ENCODE measurements around the gene WASHC3.
A peak's percentile ranks its signal among the peaks of the same experiment; 100 is the strongest.

The WASHC3 gene

DNA sequence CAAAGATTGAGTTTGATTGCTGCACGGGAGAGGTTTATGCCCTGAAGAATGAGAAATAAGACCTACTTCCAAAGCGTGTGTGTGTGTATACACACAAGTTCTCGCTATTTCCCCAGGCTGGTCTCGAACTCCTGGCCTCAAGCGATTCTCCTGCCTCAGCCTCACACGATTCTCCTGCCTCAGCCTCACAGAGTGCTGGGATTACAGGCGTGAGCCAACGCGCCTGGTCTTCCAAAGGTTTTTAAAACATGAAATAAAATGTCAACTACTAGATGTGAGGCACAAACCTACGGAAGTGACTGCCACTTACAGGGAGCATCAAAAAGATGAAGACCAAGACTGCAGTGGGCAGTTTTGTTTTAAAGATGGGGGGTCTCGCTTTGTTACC is 622 bp upstream of the WASHC3 start:
- Mint-ChIP-seq H3K36me3 (ENCODE audit: low read depth) (peaks cover 35% of the 10 kb centered on the region), H3K27ac (peak overlapping the region; percentile 98)

DNA sequence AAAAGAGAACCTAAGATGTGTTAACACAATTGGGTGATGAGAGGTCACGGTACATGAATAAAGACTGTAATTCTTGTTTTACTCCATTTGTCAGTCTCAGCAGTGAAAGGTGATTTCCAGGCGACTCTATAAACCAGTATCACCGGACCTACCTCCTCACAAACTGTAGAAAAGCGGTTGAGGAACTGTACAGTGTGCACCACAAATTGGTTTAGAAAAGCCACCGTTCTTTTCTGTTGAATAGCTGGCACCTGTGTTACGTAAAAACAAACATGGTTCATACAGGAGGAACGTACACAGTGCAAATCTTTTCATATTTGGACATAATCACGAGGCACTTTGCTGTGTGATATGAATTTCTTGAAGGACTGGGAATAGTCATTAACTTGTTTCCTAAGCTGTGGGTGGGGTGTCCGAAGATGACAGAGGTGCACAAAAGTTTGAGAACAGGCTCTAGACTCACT is 663 bp downstream of the WASHC3 start:
- Mint-ChIP-seq H3K27me3 (peaks cover 4% of the 10 kb centered on the region), H3K4me1 (ENCODE audit: low read depth) (peaks cover 43% of the 10 kb centered on the region), H3K4me3 (peak overlapping the region; percentile 94), H3K36me3 (ENCODE audit: low read depth) (peaks cover 48% of the 10 kb centered on the region), H3K27ac (peak overlapping the region; percentile 98), H3K9me3 (no peaks in the 10 kb centered on the region)
- no peak for DNase-seq

More for the DNA sequence above, 622 bp upstream of the WASHC3 start:
- peaks cover 34% of the 10 kb centered on the region for H3K4me1 Mint-ChIP-seq (ENCODE audit: low read depth)
- H3K4me3 Mint-ChIP-seq = peak overlapping the region; percentile 94
- peaks cover 4% of the 10 kb centered on the region for H3K27me3 Mint-ChIP-seq
- H3K9me3 Mint-ChIP-seq = no peaks in the 10 kb centered on the region
- no peak for DNase-seq

DNA sequence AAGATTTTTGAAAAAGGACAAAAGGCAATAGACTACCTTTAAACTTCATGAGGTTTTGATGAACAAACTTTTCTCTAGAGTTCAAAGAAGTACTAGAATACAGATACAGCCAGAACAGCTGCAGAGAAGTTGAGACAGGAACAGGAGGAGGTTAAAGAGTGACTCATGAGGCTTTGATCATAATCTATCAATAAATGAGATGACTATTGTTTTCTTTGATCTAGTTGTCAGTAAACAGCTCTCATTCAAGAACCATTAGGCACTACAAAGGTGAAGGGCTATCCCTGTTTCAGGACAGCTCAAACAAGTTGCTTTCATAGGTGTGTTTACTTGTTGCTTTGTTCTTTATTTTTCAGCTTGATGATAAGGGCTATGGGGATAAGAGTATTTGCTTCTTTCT is 2.4 kb downstream of the WASHC3 start:
- Mint-ChIP-seq H3K9me3 (no peaks in the 10 kb centered on the region), H3K36me3 (ENCODE audit: low read depth) (peaks cover 62% of the 10 kb centered on the region), H3K27ac (peak overlapping the region; percentile 69), H3K4me3 (peak overlapping the region; percentile 25), H3K27me3 (peaks cover 4% of the 10 kb centered on the region), H3K4me1 (ENCODE audit: low read depth) (peaks cover 52% of the 10 kb centered on the region)
- DNase-seq = no peak

DNA sequence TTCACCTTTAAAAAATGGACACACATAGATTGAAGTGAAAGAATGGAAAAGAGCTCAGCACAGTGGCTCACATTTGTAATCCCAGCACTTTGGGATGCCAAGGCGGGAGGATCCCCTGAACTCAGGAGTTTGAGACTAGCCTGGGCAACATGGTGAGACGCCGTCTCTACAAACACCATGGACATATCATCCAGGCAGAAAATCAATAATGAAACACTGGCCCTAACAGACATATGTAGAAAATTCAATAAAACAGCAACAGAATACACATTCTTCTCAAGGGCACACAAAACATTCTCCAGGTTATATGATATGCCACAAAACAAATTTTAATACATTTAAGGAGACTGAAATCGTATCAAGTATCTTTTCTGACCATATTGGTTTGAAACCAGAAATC is 7.4 kb downstream of the WASHC3 start:
- Mint-ChIP-seq H3K4me3 (no peak overlapping the region), H3K27me3 (no peaks in the 10 kb centered on the region), H3K9me3 (no peaks in the 10 kb centered on the region), H3K36me3 (ENCODE audit: low read depth) (peaks cover 84% of the 10 kb centered on the region), H3K4me1 (ENCODE audit: low read depth) (peaks cover 49% of the 10 kb centered on the region), H3K27ac (no peak overlapping the region)
- no peak for DNase-seq

DNA sequence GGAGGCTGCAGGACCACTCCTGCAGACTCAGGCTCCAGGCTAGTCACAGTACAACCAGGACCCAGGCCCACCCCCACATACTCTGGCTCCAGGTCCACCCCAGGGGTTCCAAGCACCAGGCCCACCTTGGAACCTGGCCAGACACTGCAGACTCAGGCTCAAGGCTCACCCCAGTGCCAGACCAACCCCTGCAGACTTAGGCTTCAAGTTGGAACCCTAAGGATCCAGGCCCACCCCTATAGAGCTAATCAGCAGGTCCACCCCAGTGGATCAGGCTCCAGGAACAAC is 8.8 kb downstream of the WASHC3 start:
- peaks cover 83% of the 10 kb centered on the region for H3K36me3 Mint-ChIP-seq (ENCODE audit: low read depth)
- H3K4me3 Mint-ChIP-seq = no peak overlapping the region
- no peak for DNase-seq
- no peaks in the 10 kb centered on the region for H3K27me3 Mint-ChIP-seq
- no peaks in the 10 kb centered on the region for H3K9me3 Mint-ChIP-seq
- peaks cover 40% of the 10 kb centered on the region for H3K4me1 Mint-ChIP-seq (ENCODE audit: low read depth)
- H3K27ac Mint-ChIP-seq = no peak overlapping the region

DNA sequence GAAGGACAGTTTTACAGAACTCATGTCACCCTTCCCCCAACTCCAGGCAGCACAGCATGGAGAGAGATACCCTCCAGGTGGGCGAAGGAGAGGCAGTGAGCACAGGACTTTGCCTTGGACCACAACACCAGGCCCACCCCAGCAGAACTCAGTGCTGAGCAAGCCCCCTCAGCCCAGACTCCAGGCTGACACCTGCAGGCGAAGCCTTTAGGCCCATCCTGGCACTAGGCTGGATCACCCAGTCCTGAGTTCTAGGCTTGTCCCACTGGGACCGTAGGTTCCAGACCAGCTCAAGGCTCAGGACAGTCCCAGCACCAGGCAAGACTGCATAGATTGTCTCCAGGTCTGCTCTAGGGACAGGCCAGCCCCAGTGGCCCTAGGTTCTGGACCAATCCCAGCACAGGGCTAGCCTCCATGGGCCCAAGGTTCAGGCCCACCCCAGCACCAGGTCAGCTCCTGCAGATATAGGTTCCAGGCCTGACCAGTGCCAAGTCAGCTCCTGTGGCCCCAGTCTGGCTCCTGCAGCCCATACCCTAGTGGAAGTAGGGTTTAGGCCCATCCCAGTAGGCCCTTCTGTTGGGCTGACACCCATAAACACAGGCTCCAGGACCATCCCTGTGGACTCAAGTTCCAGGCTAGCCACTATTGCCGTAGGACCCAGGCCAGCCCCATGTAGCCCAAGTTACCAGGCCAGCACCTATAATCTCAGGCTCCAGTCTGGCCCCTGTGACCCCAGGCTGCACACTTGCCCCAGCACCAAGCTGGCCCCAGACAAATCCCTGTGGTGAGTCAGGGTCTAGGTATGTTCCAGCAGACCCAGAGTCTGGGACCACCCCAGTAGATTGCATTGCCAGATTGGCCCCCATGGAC is 9.4 kb downstream of the WASHC3 start:
- no peak overlapping the region for H3K4me3 Mint-ChIP-seq
- no peak overlapping the region for H3K27ac Mint-ChIP-seq
- no peaks in the 10 kb centered on the region for H3K9me3 Mint-ChIP-seq
- no peaks in the 10 kb centered on the region for H3K27me3 Mint-ChIP-seq
- no peak for DNase-seq
- H3K4me1 Mint-ChIP-seq (ENCODE audit: low read depth) = peaks cover 35% of the 10 kb centered on the region
- peaks cover 81% of the 10 kb centered on the region for H3K36me3 Mint-ChIP-seq (ENCODE audit: low read depth)

DNA sequence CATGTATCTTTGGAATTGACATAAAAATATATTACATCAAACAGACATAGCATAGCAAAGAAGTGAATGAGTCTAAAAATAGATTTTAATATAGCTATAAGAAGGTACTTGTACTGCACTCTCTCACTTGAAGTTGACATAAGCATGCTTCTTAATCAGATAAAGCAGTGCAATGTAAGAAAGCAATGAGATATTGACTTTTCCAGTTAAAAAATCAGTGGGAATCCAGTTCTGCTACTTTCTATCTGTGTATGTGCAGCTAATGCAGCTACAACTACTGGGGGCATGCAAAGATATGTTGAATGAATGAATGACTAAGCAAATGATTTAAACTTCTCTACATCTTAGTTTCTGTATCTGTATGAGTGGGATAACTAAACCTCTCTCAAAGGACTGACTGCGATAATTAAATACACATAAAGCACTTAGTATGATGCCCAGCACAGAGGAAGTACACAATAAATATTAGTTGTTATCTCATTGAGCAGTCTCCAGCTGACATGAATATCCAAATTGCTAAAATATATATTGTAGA is 10.3 kb downstream of the WASHC3 start:
- H3K9me3 Mint-ChIP-seq = no peaks in the 10 kb centered on the region
- H3K4me3 Mint-ChIP-seq = no peak overlapping the region
- peak overlapping the region; percentile 4 for H3K27ac Mint-ChIP-seq
- peaks cover 75% of the 10 kb centered on the region for H3K36me3 Mint-ChIP-seq (ENCODE audit: low read depth)
- no peak for DNase-seq
- peaks cover 27% of the 10 kb centered on the region for H3K4me1 Mint-ChIP-seq (ENCODE audit: low read depth)
- H3K27me3 Mint-ChIP-seq = no peaks in the 10 kb centered on the region

DNA sequence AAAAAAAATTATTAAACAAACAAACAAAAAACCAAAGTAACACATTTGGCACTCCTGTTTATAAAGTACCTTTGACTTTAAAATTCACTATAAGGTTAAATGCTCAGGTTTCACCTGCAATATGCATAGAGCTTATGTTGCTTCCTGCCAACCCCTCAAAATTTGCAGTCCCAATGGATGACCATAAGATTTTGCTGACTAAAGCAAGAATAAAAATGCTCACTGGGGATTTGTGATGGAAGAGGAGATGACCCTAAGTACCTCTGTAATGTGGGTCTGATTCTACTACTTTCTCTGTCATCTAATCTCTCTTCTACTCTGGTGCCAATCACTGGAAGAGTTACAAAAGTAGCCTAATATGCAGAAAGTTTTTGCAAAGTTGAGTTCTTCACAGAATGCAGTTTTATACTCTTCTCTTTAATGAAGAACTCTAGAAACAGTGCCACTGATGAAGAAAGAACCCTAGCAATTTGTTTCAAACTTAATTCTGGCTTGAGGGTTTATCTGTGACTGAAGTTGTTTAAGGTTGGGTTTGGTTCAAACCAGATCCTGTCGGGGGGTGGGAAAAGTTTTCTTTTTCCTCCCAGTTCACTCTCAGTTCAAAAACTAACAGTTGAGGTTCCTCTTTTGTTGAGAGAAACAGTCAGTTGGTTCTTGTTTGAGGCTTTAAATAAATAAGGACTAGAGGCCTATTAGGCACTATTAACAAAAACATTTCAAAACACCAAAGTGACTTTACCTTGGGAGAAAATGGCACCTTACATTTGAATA is 10.9 kb downstream of the WASHC3 start:
- Mint-ChIP-seq H3K9me3 (no peaks in the 10 kb centered on the region), H3K27me3 (no peaks in the 10 kb centered on the region), H3K27ac (no peak overlapping the region), H3K4me1 (ENCODE audit: low read depth) (peaks cover 24% of the 10 kb centered on the region), H3K4me3 (no peak overlapping the region), H3K36me3 (ENCODE audit: low read depth) (peaks cover 75% of the 10 kb centered on the region)
- DNase-seq = no peak

DNA sequence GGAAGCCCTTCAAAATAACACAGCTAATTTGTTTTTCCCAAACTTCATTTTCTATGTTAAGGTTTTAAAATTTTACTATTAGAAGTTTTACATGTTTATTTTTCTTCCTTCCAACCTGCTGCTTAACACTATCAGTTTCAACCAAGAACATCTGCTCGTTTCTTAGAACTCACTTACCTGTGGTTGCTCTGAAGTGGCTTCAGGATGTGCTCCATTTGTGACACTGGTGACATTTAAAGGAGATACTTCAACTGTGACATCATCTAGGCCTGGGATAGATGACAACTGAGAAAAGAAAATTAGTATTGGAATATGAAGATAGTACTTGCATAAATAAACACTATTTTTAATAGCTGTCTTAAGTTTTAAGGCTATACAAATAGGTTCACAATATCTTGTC is 17.9 kb downstream of the WASHC3 start:
- no peak overlapping the region for H3K4me3 Mint-ChIP-seq
- H3K27ac Mint-ChIP-seq = peak overlapping the region; percentile 31
- DNase-seq = no peak
- H3K9me3 Mint-ChIP-seq = no peaks in the 10 kb centered on the region
- H3K36me3 Mint-ChIP-seq (ENCODE audit: low read depth) = peaks cover 52% of the 10 kb centered on the region
- no peaks in the 10 kb centered on the region for H3K27me3 Mint-ChIP-seq
- H3K4me1 Mint-ChIP-seq (ENCODE audit: low read depth) = peaks cover 16% of the 10 kb centered on the region

DNA sequence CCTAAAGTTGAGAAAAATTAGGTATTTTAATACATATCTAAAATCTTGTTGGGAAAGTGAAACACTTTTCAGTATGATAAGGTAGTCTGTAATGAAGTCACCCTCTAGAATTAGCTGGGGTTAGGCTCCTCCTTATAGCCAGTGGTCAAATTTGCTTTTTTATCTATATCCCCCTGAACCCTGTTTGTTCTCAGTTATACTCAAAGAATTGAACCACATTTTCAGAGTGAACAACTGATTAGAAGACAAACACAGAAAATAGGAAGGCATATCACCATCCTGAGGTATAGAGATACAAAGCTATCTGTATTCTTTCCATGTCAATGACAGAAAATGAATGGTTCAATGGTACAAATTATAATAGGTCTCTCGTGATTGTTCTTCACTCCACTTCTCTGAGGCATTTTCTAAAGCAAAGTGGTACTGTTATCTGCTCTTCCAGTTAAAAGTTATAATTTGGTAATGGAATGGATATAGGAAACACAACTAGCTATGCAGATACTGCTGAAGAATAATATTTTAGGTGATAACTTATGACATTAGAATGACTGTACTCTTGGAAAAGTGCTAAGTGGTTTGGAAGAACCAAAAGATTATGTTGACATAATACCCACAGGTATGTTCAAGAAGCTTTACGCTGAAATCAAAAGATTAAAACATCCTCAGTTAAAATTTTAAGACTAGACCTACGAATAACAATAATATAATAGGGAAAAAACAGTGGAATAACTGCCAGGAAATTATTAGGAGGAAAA is 27.6 kb downstream of the WASHC3 start:
- H3K9me3 Mint-ChIP-seq = no peaks in the 10 kb centered on the region
- DNase-seq = no peak
- no peak overlapping the region for H3K4me3 Mint-ChIP-seq
- peaks cover 81% of the 10 kb centered on the region for H3K36me3 Mint-ChIP-seq (ENCODE audit: low read depth)
- H3K27ac Mint-ChIP-seq = no peak overlapping the region
- H3K27me3 Mint-ChIP-seq = no peaks in the 10 kb centered on the region
- no peaks in the 10 kb centered on the region for H3K4me1 Mint-ChIP-seq (ENCODE audit: low read depth)

DNA sequence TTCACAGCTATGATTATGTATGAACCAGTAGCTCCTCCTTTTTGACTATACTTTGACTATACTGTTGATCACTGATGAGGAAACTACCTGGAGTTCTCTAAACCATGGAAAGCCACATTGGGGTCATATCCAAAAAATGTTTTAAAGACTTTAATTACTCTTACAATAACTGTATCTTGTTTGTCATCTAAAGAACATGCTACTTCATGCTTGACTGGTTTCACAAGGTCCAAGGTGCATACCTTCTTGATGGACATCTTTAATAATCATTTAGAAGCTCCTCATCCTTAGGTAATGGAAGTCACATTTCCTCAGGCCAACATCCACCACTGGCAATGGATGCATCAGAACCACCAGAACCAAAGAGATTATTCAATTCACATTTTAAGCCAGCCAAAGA is 29.9 kb downstream of the WASHC3 start:
- DNase-seq = no peak
- H3K4me3 Mint-ChIP-seq = no peak overlapping the region
- H3K36me3 Mint-ChIP-seq (ENCODE audit: low read depth) = peaks cover 69% of the 10 kb centered on the region
- H3K9me3 Mint-ChIP-seq = no peaks in the 10 kb centered on the region
- no peak overlapping the region for H3K27ac Mint-ChIP-seq
- no peaks in the 10 kb centered on the region for H3K27me3 Mint-ChIP-seq
- H3K4me1 Mint-ChIP-seq (ENCODE audit: low read depth) = no peaks in the 10 kb centered on the region

DNA sequence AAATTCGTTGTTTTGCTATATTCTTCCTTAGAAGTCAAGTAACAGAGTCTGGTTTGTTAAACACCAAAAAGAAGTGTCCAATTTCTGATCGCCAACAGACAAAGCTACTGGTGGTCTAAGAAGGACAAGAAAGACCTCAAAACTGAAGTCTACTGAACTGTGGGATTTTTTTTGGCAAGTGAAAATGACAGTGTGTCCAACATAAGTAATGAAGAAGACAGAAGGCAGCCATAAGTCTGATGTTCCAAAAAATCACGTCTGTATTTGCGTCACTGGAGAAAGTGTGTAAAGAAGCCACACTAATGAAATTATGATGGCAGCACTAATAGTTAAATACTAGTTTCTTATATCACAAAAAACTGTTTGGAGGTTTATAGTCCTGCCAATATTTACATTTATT is 32.6 kb downstream of the WASHC3 start:
- no peak overlapping the region for H3K27ac Mint-ChIP-seq
- peaks cover 61% of the 10 kb centered on the region for H3K36me3 Mint-ChIP-seq (ENCODE audit: low read depth)
- H3K4me3 Mint-ChIP-seq = no peak overlapping the region
- no peaks in the 10 kb centered on the region for H3K9me3 Mint-ChIP-seq
- no peaks in the 10 kb centered on the region for H3K27me3 Mint-ChIP-seq
- DNase-seq = no peak
- H3K4me1 Mint-ChIP-seq (ENCODE audit: low read depth) = peaks cover 2% of the 10 kb centered on the region

DNA sequence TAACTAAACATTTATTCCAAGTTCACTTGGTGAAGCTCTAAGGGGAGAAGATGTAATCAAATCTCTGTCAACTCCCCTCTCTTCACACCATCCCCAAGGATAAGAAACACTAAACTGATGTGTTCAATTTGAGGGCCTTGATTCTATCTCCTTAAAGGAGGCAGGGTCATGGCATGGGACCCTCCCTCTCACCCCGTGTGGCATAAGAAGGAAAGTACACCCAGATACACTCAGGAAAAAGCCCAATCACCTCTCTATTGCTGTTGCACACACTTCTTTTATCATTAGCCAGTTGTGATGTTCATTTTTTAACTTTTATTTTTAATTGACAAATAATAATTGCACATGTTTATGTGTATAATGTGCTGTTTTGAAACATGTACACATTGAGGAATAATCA is 35.1 kb downstream of the WASHC3 start:
- H3K36me3 Mint-ChIP-seq (ENCODE audit: low read depth) = peaks cover 49% of the 10 kb centered on the region
- H3K27me3 Mint-ChIP-seq = no peaks in the 10 kb centered on the region
- H3K4me1 Mint-ChIP-seq (ENCODE audit: low read depth) = peaks cover 2% of the 10 kb centered on the region
- H3K4me3 Mint-ChIP-seq = no peak overlapping the region
- no peaks in the 10 kb centered on the region for H3K9me3 Mint-ChIP-seq
- DNase-seq = no peak
- no peak overlapping the region for H3K27ac Mint-ChIP-seq

DNA sequence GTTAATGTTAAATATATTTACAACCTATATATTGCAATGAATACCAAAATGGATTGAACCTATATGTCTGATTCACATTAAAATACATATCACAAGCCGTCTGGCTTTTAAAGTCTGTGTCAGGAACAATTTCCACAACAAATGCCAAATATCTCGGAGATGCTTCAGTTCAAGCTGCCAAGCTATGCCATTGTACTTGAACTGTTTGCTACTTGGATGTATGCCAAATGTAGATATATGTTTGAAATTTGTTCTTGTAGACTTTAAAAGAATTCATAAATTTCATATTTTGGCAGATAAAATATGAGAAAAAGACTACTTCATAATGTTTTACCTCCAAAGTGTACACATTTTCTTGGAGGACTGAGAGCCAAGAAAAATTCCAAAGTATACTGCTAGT is 37.0 kb downstream of the WASHC3 start:
- Mint-ChIP-seq H3K27me3 (no peaks in the 10 kb centered on the region), H3K4me3 (no peak overlapping the region), H3K27ac (no peak overlapping the region), H3K4me1 (ENCODE audit: low read depth) (peaks cover 2% of the 10 kb centered on the region), H3K36me3 (ENCODE audit: low read depth) (peaks cover 55% of the 10 kb centered on the region), H3K9me3 (no peaks in the 10 kb centered on the region)
- no peak for DNase-seq

All from activated T-cell treated with anti-CD3 and anti-CD28 coated beads, Interleukin-2, amount 50 U/mL, for 24 hours (primary cell).